ENCODE measurements around the gene DPY19L3.
"Not testable (repeated sequence)": the region's sequence is repeated elsewhere in the genome, so short reads cannot be mapped to it uniquely, and the experiment has no call there.

DPY19L3 gene

DNA sequence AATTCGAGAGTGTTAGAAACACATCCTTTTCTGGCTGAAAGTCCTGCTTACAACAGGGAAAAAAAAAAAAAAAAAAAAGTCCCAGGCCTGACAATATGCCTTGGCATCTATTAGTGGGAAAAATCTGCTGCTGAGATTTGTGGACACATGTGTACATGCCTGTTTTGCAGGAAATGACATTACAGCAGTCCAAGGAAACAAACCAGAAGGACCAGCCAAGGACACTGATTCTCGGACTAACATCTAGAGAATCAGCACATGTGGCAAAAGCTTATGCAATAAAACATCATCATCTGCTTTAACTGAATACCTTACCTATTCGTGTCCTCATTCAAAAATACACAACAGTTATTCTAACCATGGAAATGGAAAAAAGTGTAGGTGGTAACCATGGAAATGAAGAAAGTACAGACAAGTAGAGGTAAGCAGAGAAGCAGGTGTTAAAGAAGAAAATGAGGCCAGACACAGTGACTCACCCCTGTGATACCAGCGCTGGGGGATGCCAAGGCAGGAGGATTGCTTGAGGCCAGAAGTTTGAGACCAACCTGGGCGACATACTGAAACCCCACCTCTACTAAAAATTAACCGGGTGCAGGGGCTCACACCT is 9.4 kb upstream of the DPY19L3 start:
- DNase-seq (ENCODE audit: low spot score): no peak

DNA sequence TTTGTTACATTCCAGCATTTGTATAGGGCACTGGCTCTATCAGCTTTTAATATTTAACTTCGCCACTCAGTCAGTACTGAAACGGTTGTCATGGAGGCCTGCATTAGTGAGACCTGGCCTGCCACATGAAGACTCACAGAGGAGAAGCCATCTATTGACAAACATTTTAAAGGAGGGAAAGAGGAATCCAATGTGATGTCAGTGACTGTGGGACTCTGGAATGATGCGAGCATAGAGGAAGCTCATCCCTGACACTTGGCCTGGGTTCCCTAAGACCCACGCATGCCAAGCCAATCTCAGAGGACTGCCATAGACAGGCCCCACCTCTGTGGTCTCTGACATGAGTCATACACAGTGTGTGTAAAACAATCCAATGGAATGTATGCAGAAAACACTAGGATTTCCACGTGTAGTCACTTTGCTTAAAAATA is 7.9 kb upstream of the DPY19L3 start:
- DNase-seq (ENCODE audit: low spot score): no peak

DNA sequence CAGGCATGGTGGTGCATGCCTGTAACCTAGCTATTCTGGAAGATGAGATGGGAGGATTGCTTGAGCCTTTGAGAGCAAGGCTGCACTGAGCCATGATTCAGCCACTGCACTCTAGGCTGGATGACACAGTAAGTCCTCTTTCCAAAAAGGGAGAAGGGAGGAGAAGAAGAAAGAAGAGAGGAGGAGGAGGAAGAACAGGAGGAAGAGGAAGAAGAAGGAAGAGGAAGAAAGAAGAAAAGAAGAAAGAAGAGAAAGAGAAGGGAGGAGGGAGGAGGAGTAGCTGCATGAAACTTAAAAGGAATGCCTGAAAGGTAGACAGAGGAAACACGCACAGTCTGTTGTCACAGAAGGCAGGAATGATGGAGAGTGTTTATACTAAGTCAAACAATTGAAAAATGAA is 3.6 kb upstream of the DPY19L3 start:
- DNase-seq (ENCODE audit: low spot score): no peak

DNA sequence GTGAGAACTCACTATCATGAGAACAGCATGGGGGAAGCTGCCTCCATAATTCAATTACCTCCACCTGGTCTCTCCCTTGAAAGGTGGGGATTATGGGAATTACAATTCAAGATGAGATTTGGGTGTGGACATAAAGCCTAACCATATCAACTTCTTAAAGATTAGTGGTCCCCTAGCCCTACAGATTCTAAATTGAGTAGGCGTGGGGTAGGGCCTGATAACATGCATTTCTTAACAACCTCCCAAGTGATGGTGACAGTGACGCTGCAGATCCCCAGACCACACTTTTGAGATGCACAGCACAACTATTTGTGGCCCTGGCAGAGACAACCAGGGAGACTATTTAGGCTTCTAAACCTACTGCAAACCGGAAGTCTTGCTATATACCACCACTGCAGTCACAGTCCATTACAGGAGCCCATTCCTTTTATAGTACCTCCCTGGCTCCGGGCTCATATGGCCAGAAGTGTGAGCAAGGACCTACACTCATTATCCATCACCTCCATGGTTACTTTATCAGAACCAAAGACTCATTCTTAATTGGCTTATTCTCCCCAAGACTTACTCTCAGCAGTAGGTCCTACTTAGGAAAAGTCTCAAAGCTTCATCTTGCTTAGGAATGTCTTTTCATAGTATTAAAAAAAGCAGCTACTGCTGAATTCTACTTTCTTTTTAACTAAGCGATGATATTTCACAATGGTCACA is 2.1 kb upstream of the DPY19L3 start:
- DNase-seq (ENCODE audit: low spot score): no peak

DNA sequence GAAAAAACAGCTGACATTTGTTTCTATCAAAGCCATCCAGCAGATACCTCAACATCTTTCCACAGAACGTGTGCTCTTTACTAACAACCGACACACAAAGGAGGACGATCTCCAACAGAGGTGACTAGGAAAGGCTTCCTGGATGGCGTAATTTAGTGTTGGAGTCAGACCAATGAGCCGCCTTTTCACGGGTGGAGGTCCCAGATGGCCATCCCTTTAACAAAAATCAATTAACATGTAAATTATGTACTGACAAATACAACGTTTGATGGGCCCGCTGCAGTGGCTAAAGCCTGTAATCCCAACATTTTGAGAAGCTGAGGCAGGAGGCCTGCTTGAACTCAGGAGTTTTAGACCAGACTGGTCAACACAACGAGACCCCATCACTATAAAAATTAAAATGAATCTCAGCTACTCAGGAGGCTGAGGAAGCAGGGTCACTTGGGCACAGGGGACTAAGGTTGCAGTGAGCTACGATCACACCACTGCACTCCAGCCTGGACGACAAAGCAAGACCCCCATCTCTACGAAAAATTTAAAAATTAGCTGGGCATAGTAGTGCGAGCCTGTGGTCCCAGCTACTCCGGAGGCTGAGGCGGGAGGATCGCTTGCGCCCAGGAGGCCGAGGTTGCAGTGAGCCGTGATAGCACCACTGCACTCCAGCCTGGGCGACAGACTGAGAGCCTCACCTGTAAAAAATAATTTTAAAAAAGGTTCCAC is 1.2 kb upstream of the DPY19L3 start:
- DNase-seq (ENCODE audit: low spot score): no peak

DNA sequence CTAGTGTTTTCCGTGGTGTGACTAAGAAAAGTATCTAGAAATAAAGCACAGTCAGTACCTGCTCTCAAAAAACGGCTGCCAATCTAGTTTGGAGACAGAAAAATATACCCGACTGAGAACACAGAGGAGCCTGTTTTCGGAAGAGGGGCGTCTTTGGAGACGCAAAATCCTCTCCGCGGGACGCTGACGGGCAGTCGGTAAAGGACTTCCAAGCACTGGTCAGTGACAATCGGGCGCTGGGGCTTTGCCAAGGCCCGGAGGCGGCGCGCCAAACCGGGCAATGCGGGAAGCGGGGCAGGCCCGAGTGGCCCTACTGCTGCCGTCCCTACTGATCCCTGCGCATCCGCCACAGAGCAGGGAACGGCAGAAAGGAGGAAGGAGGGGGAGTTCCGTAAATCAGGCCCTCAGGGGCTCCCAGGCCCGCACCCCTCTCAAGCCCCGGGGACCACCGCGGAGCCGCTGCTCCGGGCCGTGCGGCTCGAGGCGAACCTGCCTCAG is 588 bp upstream of the DPY19L3 start:
- no peak for DNase-seq (ENCODE audit: low spot score)

DNA sequence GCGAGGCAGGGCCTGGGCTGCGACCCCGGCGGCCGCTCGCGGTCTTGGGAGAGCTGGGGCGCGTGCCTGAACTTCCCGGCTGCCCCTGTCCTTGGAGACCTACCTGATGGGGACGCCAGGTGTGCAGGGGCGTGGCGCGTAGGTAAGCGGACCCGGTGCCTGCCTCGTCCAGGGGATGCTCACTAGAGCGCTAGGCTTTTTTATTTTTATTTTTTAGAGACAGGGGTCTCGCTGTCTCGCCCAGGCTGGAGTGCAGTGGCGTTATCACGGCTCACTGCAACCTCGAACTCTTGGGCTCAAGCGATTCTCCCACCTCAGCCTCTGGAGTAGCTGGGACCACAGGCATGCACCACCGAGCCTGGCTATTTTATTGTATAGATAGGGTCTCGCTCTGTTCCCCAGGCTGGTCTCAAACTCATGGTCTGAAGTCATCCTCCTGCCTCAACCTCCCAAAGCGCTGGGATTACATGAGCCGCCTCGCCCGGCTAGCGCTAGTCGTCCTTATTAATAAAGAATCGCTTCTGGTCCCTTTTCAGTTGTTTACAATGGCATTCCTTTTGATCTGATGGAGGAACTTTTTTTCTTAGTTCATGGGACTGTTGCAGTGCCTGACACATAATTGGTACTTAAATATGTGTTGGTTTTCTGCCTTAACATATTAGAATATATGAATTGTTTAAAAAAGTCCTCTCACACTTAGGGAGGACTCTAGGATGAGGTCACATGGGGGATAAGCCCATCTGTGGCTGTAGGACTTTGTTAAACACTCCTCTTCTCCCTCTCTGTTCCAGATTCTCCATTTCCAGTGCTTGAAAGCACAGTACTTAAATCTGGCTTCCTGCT is 812 bp downstream of the DPY19L3 start:
- no peak for DNase-seq (ENCODE audit: low spot score)

DNA sequence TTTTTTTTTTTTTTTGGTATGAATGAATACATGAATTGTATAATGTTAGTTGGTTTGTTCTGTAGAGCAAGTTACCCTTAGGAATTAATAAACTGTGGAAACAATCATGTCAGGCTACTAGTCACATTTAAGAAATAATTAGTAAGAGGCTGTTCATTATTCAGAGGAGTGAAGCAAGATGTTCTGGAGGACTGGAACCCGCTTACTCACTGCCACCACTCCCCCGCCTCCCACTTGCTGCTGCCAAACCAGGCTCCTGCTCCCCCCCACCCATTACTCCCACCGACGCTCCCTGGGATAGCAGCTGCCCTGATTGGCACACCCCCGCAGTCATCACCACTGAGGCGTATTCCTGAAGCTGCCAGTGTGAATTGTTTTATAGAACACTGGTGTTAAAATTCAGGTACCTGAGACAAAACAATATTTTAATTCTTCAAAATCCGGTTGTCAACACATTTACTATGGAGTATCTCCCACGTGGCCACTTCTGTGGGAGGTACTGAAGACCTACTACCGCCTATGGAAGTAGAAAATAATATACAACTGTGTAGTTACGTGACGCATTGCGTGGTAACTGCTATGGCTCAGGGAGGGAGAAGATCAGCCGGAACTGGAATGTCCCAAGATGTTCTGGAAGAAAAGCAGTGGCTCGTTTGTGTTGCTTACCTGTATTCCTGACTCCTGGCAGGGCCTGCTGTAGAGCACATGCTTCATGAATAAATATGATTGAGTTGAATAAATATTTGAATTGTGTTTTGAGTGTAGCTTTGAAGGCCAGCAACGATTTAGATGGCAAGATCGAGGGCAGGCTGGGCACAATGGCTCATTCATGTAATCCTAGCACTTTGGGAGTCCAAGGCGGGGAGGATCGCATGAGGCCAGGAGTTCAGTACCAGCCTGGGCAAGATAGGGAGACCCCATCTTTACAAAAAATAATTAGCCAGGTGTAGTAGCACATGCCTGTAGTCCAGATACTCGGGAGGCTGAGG is 1.7 kb downstream of the DPY19L3 start:
- no peak for DNase-seq (ENCODE audit: low spot score)

DNA sequence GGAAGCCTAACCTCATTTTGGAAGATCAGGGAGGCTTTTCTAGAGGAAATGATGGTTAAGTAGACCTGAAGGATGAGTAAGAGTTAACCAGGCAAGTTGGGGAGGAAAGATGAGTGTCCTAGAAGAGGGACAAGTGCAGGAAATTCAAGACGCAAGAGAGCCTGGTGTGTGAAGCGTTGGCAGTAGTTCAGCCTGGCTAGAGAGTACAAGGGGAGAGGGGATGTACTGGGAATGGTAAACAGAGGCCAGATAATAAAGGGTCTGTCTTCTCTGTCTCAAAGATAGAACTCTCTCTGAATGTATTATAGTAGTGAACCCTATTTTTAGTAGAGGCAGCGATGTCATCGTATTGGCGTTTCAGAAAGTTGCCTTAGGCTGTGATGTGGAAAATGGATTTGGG is 9.7 kb downstream of the DPY19L3 start:
- no peak for DNase-seq (ENCODE audit: low spot score)

DNA sequence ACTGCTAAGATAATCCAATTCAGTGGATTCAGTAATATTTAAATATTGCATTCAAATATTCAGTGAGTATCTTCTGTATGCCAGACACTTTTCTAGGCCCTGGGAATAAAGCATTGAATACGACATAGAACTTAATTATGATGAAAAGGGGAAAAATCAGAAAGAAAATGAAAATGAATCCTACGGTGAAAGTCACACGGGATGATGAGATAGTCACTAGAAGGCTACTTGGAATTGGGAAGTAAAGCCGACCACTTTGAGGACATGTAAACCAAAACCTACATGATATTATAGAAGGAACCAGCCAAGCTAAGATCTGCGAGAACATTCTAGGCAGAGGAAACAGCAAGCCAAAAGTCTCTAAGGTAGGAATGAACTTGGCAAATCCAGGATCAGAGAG is 10.1 kb downstream of the DPY19L3 start:
- DNase-seq (ENCODE audit: low spot score): no peak

DNA sequence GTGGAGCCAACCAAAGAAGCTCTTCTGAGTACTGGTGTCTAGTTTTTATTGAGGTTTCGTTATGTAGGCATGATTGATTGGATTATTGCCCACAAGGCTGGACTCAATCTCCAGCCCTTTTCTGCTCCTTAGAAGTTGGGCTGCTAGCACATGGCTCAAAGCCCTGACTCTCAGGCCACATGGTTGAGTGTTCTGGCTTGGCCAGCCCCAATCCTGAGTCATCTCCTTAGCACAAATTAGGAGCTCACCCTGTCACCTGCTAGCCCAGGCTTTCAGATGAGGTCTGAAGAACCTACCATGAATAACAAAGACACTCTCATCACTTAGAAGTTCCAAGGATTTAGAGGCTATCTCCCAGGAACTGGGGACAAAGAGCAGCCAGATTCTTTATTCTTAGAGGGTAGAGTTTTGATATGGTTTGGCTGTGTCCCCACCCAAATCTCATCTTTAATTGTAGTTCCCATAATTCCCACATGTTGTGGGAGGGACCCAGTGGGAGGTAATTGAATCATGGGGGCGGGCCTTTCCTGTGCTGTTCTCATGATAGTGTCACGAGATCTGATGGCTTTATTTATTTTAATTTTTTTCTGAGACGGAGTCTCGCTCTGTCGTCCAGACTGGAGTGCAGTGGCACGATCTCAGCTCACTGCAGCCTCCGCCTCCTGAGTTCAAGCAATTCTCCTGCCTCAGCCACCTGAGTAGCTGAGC is 11.3 kb downstream of the DPY19L3 start:
- no peak for DNase-seq (ENCODE audit: low spot score)

DNA sequence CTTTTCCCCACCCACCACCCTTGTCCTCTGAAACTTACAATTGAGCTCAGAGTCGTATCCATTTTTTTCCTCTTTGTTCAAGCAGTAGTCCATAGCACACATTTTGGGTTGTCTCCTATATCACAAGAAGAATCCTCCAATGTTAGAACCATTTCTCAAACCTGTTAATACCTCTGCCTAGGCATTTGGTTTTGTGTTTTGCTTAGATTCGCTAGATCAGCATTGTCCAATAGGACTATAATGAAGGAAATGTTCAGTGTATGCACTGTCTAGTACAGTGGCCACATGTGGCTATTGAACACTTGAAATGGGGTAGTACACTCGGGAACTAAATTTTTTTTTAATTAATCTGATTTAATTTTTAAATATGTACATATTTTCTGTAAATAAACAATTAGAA is 12.6 kb downstream of the DPY19L3 start:
- DNase-seq (ENCODE audit: low spot score): no peak

DNA sequence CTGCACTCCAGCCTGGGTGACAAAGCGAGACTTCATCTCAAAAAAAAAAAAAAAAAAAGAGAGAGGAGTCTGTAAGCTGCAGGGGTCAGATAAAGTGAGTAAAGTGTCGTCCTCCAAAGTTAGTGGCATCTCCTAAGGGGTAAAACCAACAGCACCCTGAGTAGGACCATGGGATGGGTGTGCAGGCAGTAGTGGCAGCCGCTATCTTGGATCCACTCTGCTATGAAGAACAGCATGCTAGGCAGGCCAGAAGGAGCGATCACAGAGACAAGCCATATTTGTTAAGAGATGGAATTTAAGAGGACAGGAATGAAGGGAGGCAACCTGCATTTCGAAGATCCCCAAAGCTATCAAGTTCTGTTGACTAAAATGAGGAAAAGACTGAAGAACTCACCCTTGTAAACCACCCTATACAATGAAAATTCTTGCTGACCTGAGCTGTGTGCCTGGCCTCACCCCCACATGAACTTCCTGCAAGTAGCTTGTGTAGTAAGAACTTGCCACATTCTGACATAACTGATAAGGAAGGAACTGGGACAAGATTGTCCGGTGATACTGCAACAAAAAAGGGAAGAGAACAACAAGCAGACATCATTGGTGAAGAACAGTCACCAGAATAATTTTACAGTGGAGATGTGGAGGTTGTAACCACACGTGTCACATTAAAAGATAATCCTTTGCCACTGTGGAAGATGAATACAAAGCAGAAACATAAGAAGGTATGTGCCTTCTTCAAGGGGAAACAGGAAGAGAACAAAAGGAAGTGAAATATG is 16.2 kb downstream of the DPY19L3 start:
- DNase-seq (ENCODE audit: low spot score): no peak

DNA sequence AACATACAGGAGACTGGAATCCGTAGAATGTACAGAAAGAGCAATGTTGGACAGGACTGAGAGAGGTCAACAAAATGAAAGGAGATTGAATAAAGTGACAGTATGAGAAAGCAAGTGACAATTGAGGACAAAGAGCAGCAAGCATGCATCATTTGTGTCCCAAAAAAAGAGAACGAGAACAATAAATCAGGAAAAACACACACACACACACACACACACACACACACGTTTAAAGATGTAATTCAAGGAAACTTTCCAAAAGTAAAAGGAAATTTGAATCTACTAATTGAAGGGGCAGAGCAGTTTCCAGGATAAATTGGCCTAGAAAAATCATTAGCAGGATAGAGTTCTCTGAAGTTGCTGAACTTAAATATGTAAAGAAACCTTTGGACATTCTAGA is 16.9 kb downstream of the DPY19L3 start:
- no peak for DNase-seq (ENCODE audit: low spot score)

DNA sequence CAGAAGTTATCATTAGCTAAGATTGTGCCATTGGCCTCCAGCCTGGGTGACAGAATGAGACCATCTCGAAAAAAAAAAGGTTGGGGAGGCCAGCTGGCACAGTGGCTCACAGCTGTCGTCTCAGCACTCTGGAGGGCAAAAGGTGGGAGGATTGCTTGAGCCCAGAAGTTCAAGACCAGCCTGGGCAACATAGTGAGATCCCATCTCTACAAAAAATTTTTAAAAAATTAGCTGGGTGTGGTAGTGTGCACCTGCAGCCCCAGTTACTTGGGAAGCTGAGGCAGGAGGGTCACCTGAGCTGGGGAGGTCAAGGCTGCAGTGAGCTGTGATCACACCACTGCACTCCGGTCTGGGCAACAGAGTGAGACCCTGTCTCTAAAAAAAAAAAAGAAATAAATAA is 18.4 kb downstream of the DPY19L3 start:
- not testable (repeated sequence) for DNase-seq (ENCODE audit: low spot score)

DNA sequence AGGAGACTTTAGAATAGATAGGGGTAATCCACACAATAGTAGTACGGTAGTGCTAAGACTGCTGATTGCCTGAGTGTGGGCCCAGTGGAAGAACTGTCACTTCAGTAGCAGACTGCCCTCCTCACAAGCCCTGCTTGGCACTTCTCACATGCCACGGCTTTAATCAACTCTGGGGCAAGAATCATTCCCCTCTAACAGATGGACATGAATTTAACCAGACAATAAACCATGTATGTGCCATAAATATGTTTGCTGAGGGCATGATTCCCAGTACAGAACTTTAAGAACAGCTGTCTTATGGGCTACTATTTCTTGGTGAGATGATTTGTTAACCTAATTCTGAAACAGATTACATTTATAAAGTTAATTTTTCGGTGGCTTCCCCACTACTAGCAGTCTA is 22.0 kb downstream of the DPY19L3 start:
- no peak for DNase-seq (ENCODE audit: low spot score)

DNA sequence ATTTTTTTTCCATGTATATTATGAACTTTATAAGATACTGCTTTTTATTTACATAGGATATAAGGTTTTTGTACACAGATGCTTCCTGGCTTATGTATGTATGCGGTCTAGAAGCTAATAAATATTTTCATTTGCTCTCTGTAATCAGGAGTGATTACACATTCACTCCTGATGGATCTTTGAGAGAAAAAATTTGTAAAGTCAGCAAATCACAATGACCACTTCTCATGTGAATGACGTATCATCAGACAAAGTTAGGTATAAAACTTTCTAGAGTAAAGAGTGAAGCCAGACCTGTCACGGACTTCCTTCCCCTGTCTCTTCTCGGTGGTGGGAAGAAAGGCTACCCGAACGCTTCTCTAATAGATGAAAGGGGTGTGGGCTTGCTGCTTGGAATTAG is 31.1 kb downstream of the DPY19L3 start:
- no peak for DNase-seq (ENCODE audit: low spot score)

DNA sequence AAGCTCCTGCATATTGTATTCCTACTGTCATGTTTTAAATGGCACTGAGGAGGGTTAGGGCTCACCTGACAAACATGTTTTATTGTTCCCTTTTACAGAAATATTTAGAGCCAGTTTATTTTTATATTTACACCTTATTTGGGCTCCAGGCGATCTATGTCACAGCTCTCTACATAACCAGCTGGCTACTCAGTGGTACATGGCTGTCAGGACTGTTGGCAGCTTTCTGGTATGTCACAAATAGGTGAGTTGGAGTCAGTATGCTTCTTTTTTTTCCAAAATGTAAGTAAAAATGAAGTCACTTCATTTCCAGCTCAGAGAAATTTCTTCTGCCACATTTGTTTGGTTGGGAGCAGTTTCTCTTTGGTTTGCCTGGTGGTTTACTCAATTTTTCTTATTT is 31.5 kb downstream of the DPY19L3 start:
- DNase-seq (ENCODE audit: low spot score): no peak

DNA sequence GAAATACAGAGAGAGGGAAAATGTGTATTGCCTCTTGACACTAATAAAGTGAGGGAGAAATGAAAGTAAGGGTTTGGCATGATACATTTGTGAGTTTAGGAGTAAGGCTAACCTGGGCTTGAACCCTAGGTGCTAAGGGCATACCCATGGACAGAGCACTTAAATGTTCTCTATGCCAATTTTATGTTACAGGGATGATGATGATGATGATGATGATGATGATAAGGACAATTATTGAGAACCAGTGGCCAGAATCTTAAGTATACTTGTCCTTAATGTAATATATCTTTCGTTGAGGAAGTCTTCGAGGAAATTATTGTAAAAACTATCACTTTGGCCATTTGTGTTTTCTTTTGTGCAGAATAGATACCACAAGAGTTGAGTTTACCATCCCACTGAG is 33.2 kb downstream of the DPY19L3 start:
- no peak for DNase-seq (ENCODE audit: low spot score)

DNA sequence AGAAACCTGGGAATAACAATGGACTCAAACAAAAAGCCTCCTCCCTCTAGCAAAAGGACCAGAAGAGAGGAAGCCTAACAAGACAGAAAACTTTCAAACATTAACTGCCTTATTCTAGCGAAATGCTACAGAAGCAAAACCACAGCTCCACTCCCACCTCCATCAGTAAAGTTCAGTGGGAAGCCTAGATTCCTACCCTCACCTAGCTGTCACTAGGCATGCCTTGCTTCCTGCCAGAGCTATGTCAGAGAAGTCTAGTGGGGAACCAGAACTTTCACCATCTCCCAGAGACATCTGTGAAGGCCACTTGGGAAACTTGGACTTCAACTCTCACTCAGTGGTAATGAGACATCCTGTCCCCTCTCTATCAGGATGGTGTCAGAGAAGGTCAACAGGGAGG is 37.1 kb downstream of the DPY19L3 start:
- DNase-seq (ENCODE audit: low spot score): no peak
